Fibroblast of pulmonary artery (primary cell): ENCODE data around the gene PSTPIP1.

Experiments used
- DNase-seq: peaks from one replicate; pipeline ENCODE4 v3.0.0-alpha.2; 2010; ENCODE audit warnings: low read depth
- H3K4me3 ChIP-seq: replicated peaks from 2 replicates; pipeline ENCODE4 v1.5.1; 2011; ENCODE audit warnings: low read depth, mild to moderate bottlenecking, control low read depth, low read length, moderate library complexity
- CTCF ChIP-seq: IDR thresholded peaks from 2 replicates; pipeline ENCODE4 v1.5.1; 2011; ENCODE audit warnings: mild to moderate bottlenecking, control low read depth, low read length, inconsistent platforms; ENCODE audit errors: missing control alignments

Gene PSTPIP1

DNA sequence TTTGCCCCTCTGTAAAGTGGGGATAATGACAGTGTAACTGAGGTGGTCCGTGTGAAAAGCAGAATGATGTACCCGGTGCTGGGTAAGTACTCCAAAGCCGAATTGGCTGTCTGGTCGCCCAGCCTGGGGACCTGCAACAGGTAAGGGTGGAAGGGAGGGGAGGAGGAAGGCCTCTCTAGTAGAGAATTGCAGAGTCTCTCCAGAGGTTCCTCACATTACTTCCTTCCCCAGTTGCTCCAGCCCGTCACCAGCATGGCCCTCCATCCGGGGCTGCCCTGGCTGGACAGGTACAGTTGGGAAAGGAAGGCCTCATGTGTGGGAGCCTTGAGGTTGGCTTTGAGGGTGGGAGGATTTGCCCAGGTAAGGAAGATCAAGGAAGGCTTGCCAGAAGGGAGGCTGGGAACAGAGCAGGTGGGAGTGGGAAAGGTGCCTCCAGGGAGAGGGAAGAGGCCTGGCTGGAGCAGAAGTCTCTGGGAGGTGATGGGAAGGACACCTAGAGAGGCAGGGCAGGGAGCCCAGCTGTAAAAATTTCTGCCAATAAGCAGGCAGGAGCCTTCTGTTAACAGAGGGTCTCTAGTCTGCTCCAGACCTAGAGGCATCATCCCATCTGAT lies 1.7 kb upstream of the PSTPIP1 start:
- no peak for TF ChIP-seq CTCF
- no peak overlapping the region for H3K4me3 ChIP-seq
- no peak for DNase-seq

- no peak overlapping the region for H3K4me3 ChIP-seq
Measured at GRCh38 chr15:76994001-76994400, 925 bp upstream of the PSTPIP1 start.

DNA sequence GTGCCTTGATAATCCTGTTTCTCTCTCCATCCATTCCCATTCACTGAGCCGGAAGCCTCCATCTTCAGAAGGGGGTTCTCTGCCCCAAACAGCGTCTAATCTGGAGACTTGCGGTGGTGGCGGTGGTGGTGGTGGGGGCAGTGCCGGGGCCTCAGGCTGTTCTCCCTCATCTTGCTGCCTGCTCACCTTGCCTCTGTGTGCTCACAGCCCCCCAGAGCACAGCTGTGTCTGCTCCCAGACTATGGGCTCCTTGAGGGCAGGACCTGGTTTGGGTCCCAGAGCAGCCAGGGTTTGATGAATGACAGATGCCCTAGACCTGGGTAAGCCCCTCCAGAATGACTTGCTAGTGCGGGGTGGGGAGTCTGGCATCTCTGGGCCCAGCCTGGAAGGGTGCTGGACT lies 430 bp upstream of the PSTPIP1 start:
- no peak overlapping the region for H3K4me3 ChIP-seq
- no peak for DNase-seq
- TF ChIP-seq CTCF: no peak

More at GRCh38 chr15:76994001-76994400, 925 bp upstream of the PSTPIP1 start:
- no peak for DNase-seq
- TF ChIP-seq CTCF: no peak

DNA sequence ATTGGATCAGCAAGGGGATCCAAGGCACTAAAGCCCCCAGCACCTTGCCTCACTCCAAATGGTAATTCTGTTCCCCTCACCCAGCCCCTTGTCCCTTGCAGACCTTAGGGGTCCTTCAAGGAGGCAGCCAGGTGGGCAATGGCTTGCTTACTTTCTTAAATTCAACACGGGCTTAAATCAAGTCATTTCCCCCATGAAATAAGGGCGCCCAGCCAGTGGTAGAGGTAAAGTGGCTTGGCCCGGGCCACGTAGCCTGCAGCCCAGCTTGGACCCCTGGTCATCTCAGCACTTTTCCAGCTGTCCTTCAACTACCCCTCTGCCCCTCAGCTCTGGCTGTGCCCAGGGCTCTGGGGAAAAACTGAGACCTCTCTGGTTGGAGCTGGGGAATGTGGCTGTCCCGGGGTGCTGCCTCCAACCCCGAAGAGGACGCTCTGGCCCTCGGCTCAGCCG lies 1.2 kb downstream of the PSTPIP1 start:
- H3K4me3 ChIP-seq: no peak overlapping the region
- no peak for DNase-seq
- TF ChIP-seq CTCF: no peak

GRCh38 chr15:76996526-76997401 lies 1.8 kb downstream of the PSTPIP1 start:
- H3K4me3 ChIP-seq: no peak overlapping the region
- no peak for TF ChIP-seq CTCF

GRCh38 chr15:76998663-76999285 lies 3.8 kb downstream of the PSTPIP1 start:
- DNase-seq: no peak
- no peak overlapping the region for H3K4me3 ChIP-seq
- TF ChIP-seq CTCF: no peak

More at GRCh38 chr15:76996526-76997401, 1.8 kb downstream of the PSTPIP1 start:
- DNase-seq: peak; percentile 24
